ENCODE results near the gene TMEM161B. TPM values are rescaled to one million over a fixed set of nuclear protein-coding genes. Genes with fewer than 3 reads are reported as not detected.
"Not testable (repeated sequence)": the region's sequence is repeated elsewhere in the genome, so short reads cannot be mapped to it uniquely, and the experiment has no call there.

Gene TMEM161B
- total RNA-seq, 4 donors from 2014 or later: 9.6 to 13.1 (median 11.0) TPM

GRCh38 chr5:88183255-88183654 lies 85.4 kb downstream of the TMEM161B start:
- ATAC-seq (ENCODE audit: low FRiP score) (no peak), DNase-seq (ENCODE audit: low spot score) (no peak)
- TF ChIP-seq, protein P1, sequence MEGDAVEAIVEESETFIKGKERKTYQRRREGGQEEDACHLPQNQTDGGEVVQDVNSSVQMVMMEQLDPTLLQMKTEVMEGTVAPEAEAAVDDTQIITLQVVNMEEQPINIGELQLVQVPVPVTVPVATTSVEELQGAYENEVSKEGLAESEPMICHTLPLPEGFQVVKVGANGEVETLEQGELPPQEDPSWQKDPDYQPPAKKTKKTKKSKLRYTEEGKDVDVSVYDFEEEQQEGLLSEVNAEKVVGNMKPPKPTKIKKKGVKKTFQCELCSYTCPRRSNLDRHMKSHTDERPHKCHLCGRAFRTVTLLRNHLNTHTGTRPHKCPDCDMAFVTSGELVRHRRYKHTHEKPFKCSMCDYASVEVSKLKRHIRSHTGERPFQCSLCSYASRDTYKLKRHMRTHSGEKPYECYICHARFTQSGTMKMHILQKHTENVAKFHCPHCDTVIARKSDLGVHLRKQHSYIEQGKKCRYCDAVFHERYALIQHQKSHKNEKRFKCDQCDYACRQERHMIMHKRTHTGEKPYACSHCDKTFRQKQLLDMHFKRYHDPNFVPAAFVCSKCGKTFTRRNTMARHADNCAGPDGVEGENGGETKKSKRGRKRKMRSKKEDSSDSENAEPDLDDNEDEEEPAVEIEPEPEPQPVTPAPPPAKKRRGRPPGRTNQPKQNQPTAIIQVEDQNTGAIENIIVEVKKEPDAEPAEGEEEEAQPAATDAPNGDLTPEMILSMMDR (IDR thresholded peaks at IDR 0.05): no peak

DNA sequence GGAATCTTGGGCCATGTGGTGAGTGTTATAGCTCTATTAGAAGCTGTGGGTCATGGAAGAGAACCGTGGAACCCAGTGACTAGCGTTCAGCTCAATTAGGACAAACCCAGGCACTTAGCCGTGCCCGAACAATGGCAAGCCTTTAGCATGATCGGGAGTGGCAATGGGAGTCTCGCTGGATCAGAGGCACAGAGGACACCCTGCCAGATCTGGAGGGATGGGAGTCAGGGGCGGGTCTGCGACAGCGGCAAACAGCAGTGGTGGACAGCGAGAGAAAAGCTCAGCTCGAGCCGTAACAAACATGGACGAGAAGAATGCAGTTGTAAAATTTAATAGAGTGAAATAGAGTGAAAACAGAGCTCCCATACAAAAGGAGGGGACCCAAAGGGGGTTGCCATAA lies 91.2 kb downstream of the TMEM161B start:
- DNase-seq (ENCODE audit: low spot score); ATAC-seq (ENCODE audit: low FRiP score): not testable (repeated sequence)

DNA sequence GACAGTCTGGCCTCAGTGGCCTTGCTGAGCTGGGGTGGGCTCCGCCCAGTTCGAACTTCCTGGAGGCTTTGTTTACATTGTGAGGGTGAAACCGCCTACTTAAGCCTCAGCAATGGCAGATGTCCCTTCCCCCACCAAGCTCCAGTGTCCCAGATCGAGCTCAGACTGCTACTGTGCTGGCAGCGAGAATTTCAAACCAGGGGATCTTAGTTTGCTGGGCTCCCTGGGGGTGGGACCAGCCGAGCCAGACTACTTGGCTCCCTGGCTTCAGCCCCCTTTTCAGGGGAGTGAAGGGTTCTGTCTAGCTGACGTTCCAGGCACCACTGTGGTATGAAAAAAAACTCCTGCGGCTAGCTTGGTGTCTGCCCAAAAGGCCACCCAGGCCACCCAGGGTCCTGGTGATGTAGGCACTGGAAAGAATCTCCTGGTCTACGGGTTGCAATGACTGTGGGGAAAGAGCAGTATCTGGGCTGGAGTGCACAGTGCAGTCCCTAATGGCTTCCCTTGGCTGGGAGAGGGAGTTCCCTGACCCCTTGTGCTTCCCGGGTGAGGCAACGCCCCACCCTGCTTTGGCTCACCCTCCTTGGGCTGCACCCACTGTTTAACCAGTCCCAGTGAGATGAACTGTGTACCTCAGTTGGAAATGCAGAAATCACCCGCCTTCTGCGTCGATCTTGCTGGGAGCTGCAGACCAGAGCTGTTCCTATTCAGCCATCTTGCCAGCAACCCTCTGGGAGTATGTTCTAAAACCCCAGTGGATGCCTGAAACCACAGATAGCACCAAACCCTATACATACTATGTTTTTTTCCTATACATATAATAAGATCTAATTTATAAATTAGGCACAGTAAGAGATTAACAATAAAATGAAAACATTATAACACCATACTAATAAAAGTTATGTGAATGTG lies 95.5 kb downstream of the TMEM161B start:
- TF ChIP-seq, protein P1 (IDR thresholded peaks at IDR 0.05): no peak
- no peak for ATAC-seq (ENCODE audit: low FRiP score)

DNA sequence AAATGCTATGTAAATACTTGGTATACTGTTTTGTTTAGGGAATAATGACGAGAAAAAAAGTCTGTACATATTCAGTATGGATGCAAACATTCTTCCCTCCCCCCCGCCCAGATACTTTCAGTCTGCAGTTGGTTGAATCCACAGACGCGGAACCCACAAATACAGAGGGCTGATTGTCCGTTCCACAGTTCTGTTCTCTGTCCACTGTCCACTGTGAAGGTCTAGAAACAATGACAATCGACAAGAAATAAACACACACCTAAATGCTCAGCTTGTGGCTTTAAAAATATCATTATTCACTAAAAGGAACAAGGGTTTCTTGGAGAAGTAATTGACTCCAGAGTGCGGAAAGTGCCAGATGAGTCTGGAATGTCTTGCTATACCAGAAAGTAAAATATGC lies 109.1 kb downstream of the TMEM161B start:
- TF ChIP-seq, protein P1 (IDR thresholded peaks at IDR 0.05): no peak
- ATAC-seq (ENCODE audit: low FRiP score) (no peak), DNase-seq (ENCODE audit: low spot score) (no peak)

More for the DNA sequence above, 95.5 kb downstream of the TMEM161B start:
- DNase-seq (ENCODE audit: low spot score): no peak

DNA sequence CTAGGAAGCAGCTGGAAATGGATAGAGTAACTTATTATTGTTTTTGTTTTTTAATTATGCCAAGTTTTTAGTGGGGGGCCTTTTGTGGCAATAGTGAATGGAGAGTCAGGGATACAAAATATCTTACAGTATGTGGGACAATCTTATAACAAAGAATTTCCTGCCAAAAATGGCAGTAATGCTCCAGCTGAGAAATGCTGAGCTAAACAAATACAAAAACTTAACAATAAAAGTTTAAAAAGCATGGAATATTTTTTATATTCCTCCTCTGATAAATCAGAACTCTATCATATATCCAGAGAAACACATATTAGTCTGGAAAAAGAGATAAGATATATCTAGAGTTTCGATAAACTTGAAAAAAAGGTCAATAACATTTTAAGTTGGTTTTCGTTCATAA lies 110.6 kb downstream of the TMEM161B start:
- ATAC-seq (ENCODE audit: low FRiP score): no peak
- no peak for DNase-seq (ENCODE audit: low spot score)
- TF ChIP-seq, protein P1 (IDR thresholded peaks at IDR 0.05): no peak

- DNase-seq (ENCODE audit: low spot score): no peak
- TF ChIP-seq, protein P1 (IDR thresholded peaks at IDR 0.05): no peak
- ATAC-seq (ENCODE audit: low FRiP score): no peak
Observed at GRCh38 chr5:88154891-88155290, 113.8 kb downstream of the TMEM161B start.

- DNase-seq (ENCODE audit: low spot score) (no peak), ATAC-seq (ENCODE audit: low FRiP score) (no peak)
- TF ChIP-seq, protein P1 (IDR thresholded peaks at IDR 0.05): no peak
Observed at GRCh38 chr5:88150747-88151146, 117.9 kb downstream of the TMEM161B start.
